Non-pigmented ciliary epithelial cell (primary cell): ENCODE data around the gene TOP2B.

Experiments
- DNase-seq: peaks from one replicate; pipeline ENCODE4 v3.0.0-alpha.2; 2010; ENCODE audit warnings: low read depth

Gene TOP2B

DNA sequence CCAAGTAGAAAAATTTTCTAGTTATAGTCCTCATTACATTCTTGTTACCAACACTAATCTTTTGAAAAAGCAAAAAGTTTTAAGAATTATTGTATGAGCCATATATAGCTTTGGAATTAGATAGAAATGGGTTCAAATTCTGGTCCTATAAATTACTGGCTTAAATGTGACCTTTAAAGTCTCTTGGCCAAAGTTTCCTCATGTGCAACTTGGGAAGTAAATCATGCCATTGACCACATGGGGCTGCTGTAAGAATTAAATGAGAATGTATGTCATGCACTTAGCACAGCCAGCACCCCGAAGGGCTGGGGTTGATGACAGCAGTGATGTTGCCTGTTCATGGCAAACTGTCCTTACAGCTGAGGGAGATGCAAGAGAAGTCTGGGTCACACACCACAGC lies 108.3 kb downstream of the TOP2B start:
- DNase-seq = no peak

DNA sequence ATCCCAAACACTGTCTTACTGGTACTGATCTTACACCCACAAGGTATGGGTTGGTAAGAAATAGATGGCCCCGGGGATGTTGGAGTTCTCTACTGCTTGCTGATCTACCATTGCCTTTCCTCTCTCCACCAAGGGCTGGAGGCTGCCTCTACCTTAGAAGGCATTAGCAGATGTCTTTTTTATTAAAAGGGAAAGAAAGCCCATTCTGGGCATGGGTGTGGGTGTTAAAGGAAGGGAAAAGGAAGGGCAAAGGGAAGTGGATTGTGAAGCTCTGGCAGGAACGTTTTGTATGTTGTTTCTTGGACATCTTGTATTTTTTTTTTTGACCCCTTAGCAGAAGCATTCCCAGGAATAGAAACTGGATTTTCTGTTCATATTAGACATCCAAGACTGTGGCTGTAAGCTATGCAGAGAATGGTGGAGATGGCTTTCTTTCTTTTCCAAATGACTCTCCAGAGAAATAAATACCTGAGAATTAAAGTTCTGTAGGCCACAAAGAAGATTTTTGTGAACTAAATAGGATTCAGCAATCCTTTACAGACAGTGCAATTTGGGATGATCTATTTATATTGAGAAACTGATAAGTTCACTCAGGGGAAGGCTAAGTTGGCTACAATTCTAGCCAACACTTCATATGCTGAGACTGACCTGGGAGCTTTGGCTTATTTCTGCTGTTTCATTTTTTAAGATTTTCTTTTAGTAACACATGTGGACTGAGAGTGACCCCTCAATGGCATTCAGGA lies 108.8 kb downstream of the TOP2B start:
- DNase-seq = no peak

DNA sequence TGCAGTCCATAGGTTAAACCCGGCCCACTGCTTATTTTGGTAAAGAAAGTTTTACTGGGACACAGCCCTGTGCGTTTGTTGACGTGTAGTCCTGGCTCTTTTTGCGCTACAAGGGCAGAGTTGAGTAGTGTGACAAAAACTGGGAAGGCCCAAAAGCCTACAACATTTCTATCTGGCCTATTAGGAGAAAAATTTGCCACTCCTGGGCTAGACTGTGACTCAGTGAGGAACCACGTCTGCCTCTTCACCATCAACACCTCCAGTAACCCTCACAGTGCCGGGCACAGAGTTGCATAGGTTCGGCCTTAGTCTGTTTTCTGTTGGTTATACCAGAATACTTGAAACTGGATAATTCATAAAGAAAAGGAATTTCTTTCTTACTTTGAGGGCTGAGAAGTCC lies 110.3 kb downstream of the TOP2B start:
- DNase-seq = no peak

DNA sequence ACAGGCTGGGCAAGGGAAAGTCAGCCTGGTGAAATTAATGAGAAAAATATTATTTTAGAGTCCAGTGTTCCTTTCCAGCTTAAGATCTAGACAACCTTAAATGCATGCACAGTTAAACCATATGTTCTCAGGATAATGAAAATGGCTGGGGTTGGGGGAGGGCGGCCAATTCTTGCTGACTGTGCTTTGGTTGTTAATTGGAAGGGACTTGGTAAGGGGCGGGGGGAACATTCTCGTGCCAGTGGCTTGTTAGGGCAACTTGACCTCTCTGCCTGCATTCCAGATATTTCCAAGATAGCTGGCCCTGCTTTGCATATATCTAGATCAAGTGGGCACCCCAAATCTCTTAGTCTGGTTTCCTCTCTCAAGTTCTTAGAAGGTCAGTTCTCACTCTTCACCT lies 112.5 kb downstream of the TOP2B start:
- DNase-seq = no peak

DNA sequence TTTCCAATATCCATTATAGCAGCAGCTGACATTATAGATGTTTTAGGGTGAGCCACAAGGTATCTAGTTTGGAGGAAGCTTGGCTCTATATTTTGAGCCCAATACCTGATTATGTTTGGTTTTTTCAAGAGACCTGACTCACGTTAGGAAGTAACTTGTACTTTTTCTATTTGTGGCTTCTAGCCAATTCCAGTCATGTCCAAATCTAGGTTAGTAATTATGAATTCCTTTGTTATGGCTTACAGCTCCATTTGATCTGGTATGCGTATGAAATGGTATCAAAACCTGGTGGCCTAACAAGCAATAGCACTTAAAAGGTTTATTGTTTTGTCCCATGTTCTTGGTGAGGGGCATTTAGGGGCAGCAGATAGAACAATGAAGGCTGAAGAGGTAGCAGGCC lies 115.9 kb downstream of the TOP2B start:
- no peak for DNase-seq

DNA sequence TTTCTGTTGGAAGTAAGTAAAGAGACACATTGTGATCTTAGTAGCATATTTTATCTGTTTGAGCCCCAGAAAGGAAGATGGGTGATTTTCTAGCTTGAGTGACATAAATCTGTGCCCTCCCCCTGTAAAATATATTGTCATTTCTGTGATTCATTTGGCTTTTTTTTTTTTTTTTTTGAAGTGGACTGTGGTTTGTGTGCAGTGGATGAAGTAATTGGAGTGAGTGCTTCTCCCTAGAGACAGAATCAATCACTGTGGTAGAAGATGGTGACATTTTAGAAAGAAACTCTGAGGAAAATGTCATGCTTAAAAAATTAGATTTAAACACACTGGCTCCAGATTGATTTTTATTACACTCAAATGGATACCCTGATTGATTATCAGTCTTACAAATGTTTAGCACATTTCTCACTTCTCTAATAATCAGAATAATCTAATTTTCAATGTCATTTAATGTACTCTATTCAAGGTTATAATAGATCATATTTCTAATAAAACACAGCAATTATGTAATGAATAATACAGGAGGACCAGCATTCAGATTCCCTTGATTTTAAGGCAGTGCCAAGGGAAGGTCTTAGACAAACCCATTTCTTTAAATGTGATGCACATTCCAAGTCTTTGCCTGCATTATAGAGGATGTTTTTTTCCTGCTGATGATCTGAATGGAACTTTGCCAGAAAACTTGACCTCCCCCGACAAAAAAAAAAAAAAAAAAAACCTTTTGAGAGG lies 116.6 kb downstream of the TOP2B start:
- no peak for DNase-seq
